Activated naive CD4-positive, alpha-beta T cell treated with anti-CD3 and anti-CD28 coated beads, Interleukin-2, amount 10 ng/mL, durations not matched to agents 5 hours and 36 hours (primary cell): Measurements from ENCODE around the gene SGCG. TPM values are rescaled to one million over a fixed set of nuclear protein-coding genes. Genes with fewer than 3 reads are reported as not detected.

ENCODE experiments used
- total RNA-seq, 2 experiments: library from RNA; stranded (reverse); gene quantifications; one replicate each; pipeline ENCODE4 v1.2.3, GENCODE V29; 2021

The SGCG gene, protein sequence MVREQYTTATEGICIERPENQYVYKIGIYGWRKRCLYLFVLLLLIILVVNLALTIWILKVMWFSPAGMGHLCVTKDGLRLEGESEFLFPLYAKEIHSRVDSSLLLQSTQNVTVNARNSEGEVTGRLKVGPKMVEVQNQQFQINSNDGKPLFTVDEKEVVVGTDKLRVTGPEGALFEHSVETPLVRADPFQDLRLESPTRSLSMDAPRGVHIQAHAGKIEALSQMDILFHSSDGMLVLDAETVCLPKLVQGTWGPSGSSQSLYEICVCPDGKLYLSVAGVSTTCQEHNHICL
- total RNA-seq, result not detected

DNA sequence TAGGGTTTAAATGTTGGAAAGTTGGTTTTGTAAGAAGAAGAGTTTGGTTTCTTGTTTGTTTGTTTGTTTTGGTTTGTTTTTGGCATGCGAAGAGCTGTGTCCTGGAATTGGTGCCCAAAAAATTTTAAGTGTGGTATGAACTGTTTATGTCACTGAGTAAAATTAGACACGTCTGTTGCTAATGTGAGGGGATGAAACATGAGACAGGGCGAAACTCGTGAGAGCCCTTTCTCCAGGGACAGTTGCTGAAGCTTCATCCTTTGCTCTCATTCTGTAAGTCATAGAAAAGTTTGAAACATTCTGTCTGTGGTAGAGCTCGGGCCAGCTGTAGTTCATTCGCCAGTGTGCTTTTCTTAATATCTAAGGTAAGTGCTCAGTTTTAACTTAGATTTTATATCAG lies at the start of gene SGCG:
Gene SGCG, plus strand, starts transcription at position 269 of the 400 bp plus-strand sequence. CDS start 22,716 bp downstream, outside the sequence.

